ENCODE data around the gene SPATA20.

Gene SPATA20

GRCh38 chr17:50527155-50527762 is 19.7 kb upstream of the SPATA20 start:
- no peak overlapping the region for H3K4me3 ChIP-seq (ENCODE audit: low read length)
- H3K27me3 ChIP-seq (ENCODE audit: control insufficient read depth, insufficient read depth, low read length) = peaks cover 6% of the 10 kb centered on the region
- H3K27ac ChIP-seq (ENCODE audit: low read depth, low read length) = no peak overlapping the region
- no peak overlapping the region for H3K9ac ChIP-seq (ENCODE audit: low read length)
- H3K4me1 ChIP-seq (ENCODE audit: control insufficient read depth, insufficient read depth, low read length) = no peaks in the 10 kb centered on the region
- H3K36me3 ChIP-seq (ENCODE audit: control insufficient read depth, insufficient read depth, low read length) = no peaks in the 10 kb centered on the region

DNA sequence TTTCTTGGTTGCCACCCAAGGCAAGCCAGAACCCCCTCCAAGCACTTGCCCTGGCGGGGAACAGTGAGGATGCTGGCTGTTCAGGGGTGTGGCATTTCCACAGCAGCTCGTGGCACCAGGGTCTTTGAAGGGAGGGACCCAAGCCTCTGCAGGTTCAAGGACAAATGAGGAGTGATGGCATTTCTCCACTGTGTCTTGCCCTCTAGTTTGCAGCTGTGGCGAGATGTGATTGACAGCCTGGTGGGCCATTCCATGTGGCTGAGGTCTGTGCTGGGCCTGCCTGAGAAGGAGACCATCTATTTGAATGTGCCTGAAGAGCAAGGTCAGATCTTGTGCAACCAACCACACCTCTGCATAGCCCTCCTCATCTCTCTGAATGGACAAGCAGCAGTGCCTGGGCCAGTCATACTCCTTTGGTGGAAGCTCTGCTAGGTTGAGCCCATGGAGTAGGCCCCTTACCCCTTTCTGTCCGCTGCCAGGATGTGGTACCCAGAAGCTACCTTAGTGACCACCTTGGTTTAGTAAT is 19.0 kb upstream of the SPATA20 start:
- H3K36me3 ChIP-seq (ENCODE audit: control insufficient read depth, insufficient read depth, low read length) = no peaks in the 10 kb centered on the region
- H3K27ac ChIP-seq (ENCODE audit: low read depth, low read length) = no peak overlapping the region
- no peak overlapping the region for H3K9ac ChIP-seq (ENCODE audit: low read length)
- H3K4me1 ChIP-seq (ENCODE audit: control insufficient read depth, insufficient read depth, low read length) = no peaks in the 10 kb centered on the region
- no peak overlapping the region for H3K4me3 ChIP-seq (ENCODE audit: low read length)
- peaks cover 10% of the 10 kb centered on the region for H3K27me3 ChIP-seq (ENCODE audit: control insufficient read depth, insufficient read depth, low read length)

- H3K36me3 ChIP-seq (ENCODE audit: control insufficient read depth, insufficient read depth, low read length) = no peaks in the 10 kb centered on the region
- peaks cover 17% of the 10 kb centered on the region for H3K27me3 ChIP-seq (ENCODE audit: control insufficient read depth, insufficient read depth, low read length)
- no peak overlapping the region for H3K27ac ChIP-seq (ENCODE audit: low read depth, low read length)
- H3K4me1 ChIP-seq (ENCODE audit: control insufficient read depth, insufficient read depth, low read length) = peaks cover 5% of the 10 kb centered on the region
- H3K4me3 ChIP-seq (ENCODE audit: low read length) = no peak overlapping the region
- no peak overlapping the region for H3K9ac ChIP-seq (ENCODE audit: low read length)
Measured at GRCh38 chr17:50529849-50530248, 17.1 kb upstream of the SPATA20 start.

- H3K9ac ChIP-seq (ENCODE audit: low read length) = no peak overlapping the region
- peaks cover 17% of the 10 kb centered on the region for H3K27me3 ChIP-seq (ENCODE audit: control insufficient read depth, insufficient read depth, low read length)
Measured at GRCh38 chr17:50531428-50532025, 15.4 kb upstream of the SPATA20 start.

DNA sequence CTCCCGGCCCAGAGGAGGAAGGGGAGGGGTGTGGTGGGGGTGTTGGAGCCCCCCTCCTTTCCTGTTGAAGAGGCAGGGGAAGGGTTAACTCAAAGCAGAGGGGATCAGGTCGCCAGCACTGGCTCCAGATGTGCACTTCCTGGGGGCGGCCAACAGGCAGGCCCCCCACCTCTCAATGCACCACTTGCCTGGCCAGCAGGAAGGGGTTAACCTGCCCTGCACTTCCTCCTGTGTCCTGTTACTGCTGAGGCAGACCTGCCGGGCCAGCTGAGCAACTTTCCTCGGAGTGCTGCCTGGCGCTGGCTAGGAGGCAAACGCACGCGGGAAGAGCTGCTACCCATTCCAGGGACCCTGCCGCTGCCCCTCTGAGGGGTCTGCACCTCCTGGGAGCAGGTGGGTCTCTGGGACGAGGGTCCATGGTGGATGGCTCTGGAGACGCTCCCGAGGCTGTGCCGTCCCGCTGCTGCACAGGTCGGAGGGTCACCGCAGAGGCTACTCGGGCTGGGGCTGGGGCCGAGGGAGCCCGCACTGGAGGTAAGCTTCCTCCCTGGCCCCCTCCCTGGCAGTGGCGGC is 14.4 kb upstream of the SPATA20 start, which contains the start of gene EPN3:
Gene EPN3 (plus strand): TSS at position 284 of the 573 bp plus-strand sequence. CDS start 3,822 bp downstream, outside the sequence.
- Histone ChIP-seq H3K9ac (ENCODE audit: low read length) (no peak within 1 kb of the TSS), H3K36me3 (ENCODE audit: control insufficient read depth, insufficient read depth, low read length) (no peaks in the 10 kb centered on the region), H3K27me3 (ENCODE audit: control insufficient read depth, insufficient read depth, low read length) (peaks cover 17% of the 10 kb centered on the region), H3K27ac (ENCODE audit: low read depth, low read length) (no peak within 1 kb of the TSS), H3K4me3 (ENCODE audit: low read length) (peak within 1 kb of the TSS; percentile 56), H3K4me1 (ENCODE audit: control insufficient read depth, insufficient read depth, low read length) (peaks cover 5% of the 10 kb centered on the region)

More at GRCh38 chr17:50531428-50532025, 15.4 kb upstream of the SPATA20 start:
- Histone ChIP-seq H3K4me3 (ENCODE audit: low read length) (no peak overlapping the region), H3K27ac (ENCODE audit: low read depth, low read length) (no peak overlapping the region), H3K4me1 (ENCODE audit: control insufficient read depth, insufficient read depth, low read length) (peaks cover 5% of the 10 kb centered on the region), H3K36me3 (ENCODE audit: control insufficient read depth, insufficient read depth, low read length) (no peaks in the 10 kb centered on the region)

GRCh38 chr17:50533185-50533584 is 13.8 kb upstream of the SPATA20 start:
- Histone ChIP-seq H3K9ac (ENCODE audit: low read length) (no peak overlapping the region), H3K36me3 (ENCODE audit: control insufficient read depth, insufficient read depth, low read length) (no peaks in the 10 kb centered on the region), H3K27me3 (ENCODE audit: control insufficient read depth, insufficient read depth, low read length) (peaks cover 17% of the 10 kb centered on the region), H3K4me3 (ENCODE audit: low read length) (peak overlapping the region; percentile 56), H3K27ac (ENCODE audit: low read depth, low read length) (no peak overlapping the region), H3K4me1 (ENCODE audit: control insufficient read depth, insufficient read depth, low read length) (peaks cover 5% of the 10 kb centered on the region)

- H3K9ac ChIP-seq (ENCODE audit: low read length) = no peak overlapping the region
Measured at GRCh38 chr17:50533720-50534148, 13.2 kb upstream of the SPATA20 start.

DNA sequence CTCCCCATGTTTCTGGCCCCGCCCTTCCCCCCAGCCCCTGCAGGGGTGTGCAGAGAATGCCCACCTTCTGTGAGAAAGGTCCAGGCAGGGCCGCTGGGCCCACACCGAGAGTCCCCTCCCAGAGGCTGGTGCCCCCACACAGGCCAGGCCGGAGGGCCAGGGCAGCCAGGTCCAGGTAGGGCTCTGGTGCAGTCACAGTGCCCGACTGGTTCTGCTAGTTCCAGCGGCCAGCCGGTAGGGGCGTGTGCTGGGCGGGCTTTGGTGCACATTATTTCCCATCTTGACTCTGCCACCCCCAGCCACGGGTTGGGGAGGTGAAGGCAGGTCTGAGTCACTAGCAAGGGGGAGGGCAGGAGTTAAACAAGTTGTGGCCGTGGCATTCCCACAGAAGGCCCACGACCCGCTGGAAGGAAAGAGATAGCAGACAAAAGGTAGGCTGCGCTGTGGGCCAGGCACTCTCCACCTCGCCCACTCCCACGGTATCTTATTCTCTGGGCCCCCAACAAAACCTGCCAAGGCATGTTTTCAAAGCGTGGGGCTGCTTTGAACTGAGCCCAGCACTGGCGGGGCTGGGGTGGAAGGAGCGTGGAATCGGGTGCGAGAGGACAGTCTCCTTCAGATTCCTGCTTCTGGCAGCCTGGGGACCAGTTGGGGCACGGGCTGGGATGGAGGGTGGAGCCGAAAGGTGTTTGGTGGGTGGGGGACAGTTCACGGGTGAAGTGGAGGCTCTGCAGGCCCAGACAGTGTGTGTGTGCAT is 12.6 kb upstream of the SPATA20 start:
- H3K36me3 ChIP-seq (ENCODE audit: control insufficient read depth, insufficient read depth, low read length) = no peaks in the 10 kb centered on the region
- H3K27me3 ChIP-seq (ENCODE audit: control insufficient read depth, insufficient read depth, low read length) = peaks cover 17% of the 10 kb centered on the region
- no peak overlapping the region for H3K9ac ChIP-seq (ENCODE audit: low read length)
- peaks cover 5% of the 10 kb centered on the region for H3K4me1 ChIP-seq (ENCODE audit: control insufficient read depth, insufficient read depth, low read length)
- H3K27ac ChIP-seq (ENCODE audit: low read depth, low read length) = no peak overlapping the region
- H3K4me3 ChIP-seq (ENCODE audit: low read length) = peak overlapping the region; percentile 21

More at GRCh38 chr17:50533720-50534148, 13.2 kb upstream of the SPATA20 start:
- no peaks in the 10 kb centered on the region for H3K36me3 ChIP-seq (ENCODE audit: control insufficient read depth, insufficient read depth, low read length)
- peaks cover 17% of the 10 kb centered on the region for H3K27me3 ChIP-seq (ENCODE audit: control insufficient read depth, insufficient read depth, low read length)
- H3K4me3 ChIP-seq (ENCODE audit: low read length) = peak overlapping the region; percentile 56
- peaks cover 5% of the 10 kb centered on the region for H3K4me1 ChIP-seq (ENCODE audit: control insufficient read depth, insufficient read depth, low read length)
- H3K27ac ChIP-seq (ENCODE audit: low read depth, low read length) = no peak overlapping the region

DNA sequence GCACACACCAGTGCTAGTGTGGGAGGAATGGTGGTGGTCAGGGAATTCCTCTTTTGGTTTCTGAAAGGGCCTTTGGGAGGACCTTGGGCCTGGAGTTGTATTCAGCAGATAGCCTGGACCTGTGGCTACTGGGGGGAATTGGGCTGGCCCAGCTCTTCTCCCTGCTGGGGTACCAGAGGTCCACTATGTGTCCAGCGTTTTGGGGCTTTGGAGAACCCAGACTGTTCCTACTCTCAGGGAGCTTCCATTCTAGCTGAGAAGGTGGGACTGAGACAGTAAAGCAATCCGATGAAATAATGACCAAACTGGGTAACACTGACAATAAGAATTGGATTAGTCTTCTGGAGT is 12.0 kb upstream of the SPATA20 start:
- H3K9ac ChIP-seq (ENCODE audit: low read length) = no peak overlapping the region
- no peak overlapping the region for H3K27ac ChIP-seq (ENCODE audit: low read depth, low read length)
- no peaks in the 10 kb centered on the region for H3K36me3 ChIP-seq (ENCODE audit: control insufficient read depth, insufficient read depth, low read length)
- peak overlapping the region; percentile 21 for H3K4me3 ChIP-seq (ENCODE audit: low read length)
- H3K27me3 ChIP-seq (ENCODE audit: control insufficient read depth, insufficient read depth, low read length) = peaks cover 17% of the 10 kb centered on the region
- peaks cover 5% of the 10 kb centered on the region for H3K4me1 ChIP-seq (ENCODE audit: control insufficient read depth, insufficient read depth, low read length)

GRCh38 chr17:50535407-50535806 is 11.6 kb upstream of the SPATA20 start:
- no peak overlapping the region for H3K9ac ChIP-seq (ENCODE audit: low read length)
- H3K4me3 ChIP-seq (ENCODE audit: low read length) = no peak overlapping the region
- no peaks in the 10 kb centered on the region for H3K36me3 ChIP-seq (ENCODE audit: control insufficient read depth, insufficient read depth, low read length)
- H3K4me1 ChIP-seq (ENCODE audit: control insufficient read depth, insufficient read depth, low read length) = peaks cover 5% of the 10 kb centered on the region
- no peak overlapping the region for H3K27ac ChIP-seq (ENCODE audit: low read depth, low read length)
- peaks cover 17% of the 10 kb centered on the region for H3K27me3 ChIP-seq (ENCODE audit: control insufficient read depth, insufficient read depth, low read length)

- H3K36me3 ChIP-seq (ENCODE audit: control insufficient read depth, insufficient read depth, low read length) = no peaks in the 10 kb centered on the region
- H3K4me1 ChIP-seq (ENCODE audit: control insufficient read depth, insufficient read depth, low read length) = peaks cover 9% of the 10 kb centered on the region
- no peak overlapping the region for H3K9ac ChIP-seq (ENCODE audit: low read length)
- no peak overlapping the region for H3K27ac ChIP-seq (ENCODE audit: low read depth, low read length)
- H3K27me3 ChIP-seq (ENCODE audit: control insufficient read depth, insufficient read depth, low read length) = peaks cover 11% of the 10 kb centered on the region
- no peak overlapping the region for H3K4me3 ChIP-seq (ENCODE audit: low read length)
Measured at GRCh38 chr17:50536683-50537646, 10.0 kb upstream of the SPATA20 start.
